ENCODE data around the gene KLF16.
A peak's percentile ranks its signal among the peaks of the same experiment; 100 is the strongest.

The KLF16 gene

GRCh38 chr19:1855040-1855827, 8.1 kb downstream of the KLF16 start:
- peak; percentile 93 for DNase-seq
- H4K20me1 ChIP-seq (ENCODE audit: insufficient read depth, low read length): no peaks in the 10 kb centered on the region

DNA sequence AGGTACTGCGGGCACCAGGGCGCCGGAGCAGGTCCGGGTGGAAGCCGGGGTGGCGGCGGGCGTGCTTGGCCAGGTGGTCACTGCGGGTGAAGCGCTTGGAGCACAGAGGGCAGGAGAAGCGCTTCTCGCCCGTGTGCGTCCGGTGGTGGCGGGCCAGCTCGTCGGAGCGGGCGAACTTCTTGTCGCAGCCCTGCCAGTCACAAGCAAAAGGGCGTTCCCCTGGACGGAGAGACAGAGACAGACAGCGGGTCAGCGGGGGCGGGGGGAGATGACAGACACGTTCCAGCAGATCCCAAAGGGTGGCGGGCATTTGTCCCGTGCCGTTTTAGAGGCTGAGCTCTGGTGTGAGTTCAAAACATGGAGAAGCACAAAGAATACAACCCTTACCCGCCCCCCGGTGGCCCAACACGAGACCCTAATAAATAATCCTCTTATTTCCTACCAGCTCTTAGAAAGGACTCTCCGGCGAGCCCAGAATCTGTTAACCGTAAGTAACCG, 8.8 kb downstream of the KLF16 start:
- peaks cover 79% of the 10 kb centered on the region for H3K79me2 ChIP-seq (ENCODE audit: low read length)
- no peak overlapping the region; the same call in 1 of the 2 replicates for H3K9ac ChIP-seq (ENCODE audit: low read length)
- no peaks in the 10 kb centered on the region for H4K20me1 ChIP-seq (ENCODE audit: insufficient read depth, low read length)
- H3K27me3 ChIP-seq (replicated peaks; ENCODE audit: insufficient read depth, low read length): no peaks in the 10 kb centered on the region
- H3K4me3 ChIP-seq (ENCODE audit: low read length): no peak overlapping the region
- H2AFZ ChIP-seq (ENCODE audit: low read length): no peak overlapping the region
- peaks cover 40% of the 10 kb centered on the region for H3F3A ChIP-seq (ENCODE audit: insufficient read depth, low read length)
- peak overlapping the region; percentile 99; the same call in 1 of the 2 replicates for H3K4me2 ChIP-seq (ENCODE audit: low read depth, low read length)
- peak overlapping the region; percentile 43; the same call in 1 of the 2 replicates for H3K27ac ChIP-seq (ENCODE audit: low read length)
- no peaks in the 10 kb centered on the region for H3K9me2 ChIP-seq (replicated peaks; ENCODE audit: insufficient read depth, low read length)
- H3K9me3 ChIP-seq (replicated peaks; ENCODE audit: insufficient read depth, low read length): no peaks in the 10 kb centered on the region
- H3K4me1 ChIP-seq (ENCODE audit: low read length): peaks cover 33% of the 10 kb centered on the region
- no peak for DNase-seq
- TF ChIP-seq EZH2 (optimal IDR thresholded peaks at IDR 0.05; ENCODE audit: low read depth, low read length) (no peak), EZH2phosphoT487 (IDR thresholded peaks at IDR 0.05; ENCODE audit: low read length) (no peak), CTCF (IDR thresholded peaks at IDR 0.05; ENCODE audit: low read length) (no peak)
- H3K36me3 ChIP-seq (replicated peaks; ENCODE audit: insufficient read depth, low read length): no peaks in the 10 kb centered on the region

More at GRCh38 chr19:1855040-1855827, 8.1 kb downstream of the KLF16 start:
- peak overlapping the region; percentile 80 for H3K9ac ChIP-seq (ENCODE audit: low read length)
- peaks cover 33% of the 10 kb centered on the region for H3K4me1 ChIP-seq (ENCODE audit: low read length)
- H3K79me2 ChIP-seq (ENCODE audit: low read length): peaks cover 81% of the 10 kb centered on the region
- H3K9me2 ChIP-seq (replicated peaks; ENCODE audit: insufficient read depth, low read length): no peaks in the 10 kb centered on the region
- H2AFZ ChIP-seq (ENCODE audit: low read length): no peak overlapping the region
- H3F3A ChIP-seq (ENCODE audit: insufficient read depth, low read length): peaks cover 37% of the 10 kb centered on the region
- no peaks in the 10 kb centered on the region for H3K27me3 ChIP-seq (replicated peaks; ENCODE audit: insufficient read depth, low read length)
- no peak for TF ChIP-seq CTCF (IDR thresholded peaks at IDR 0.05; ENCODE audit: low read length)
- peak overlapping the region; percentile 78; the same call in 1 of the 2 replicates for H3K27ac ChIP-seq (ENCODE audit: low read length)
- peak overlapping the region; percentile 99 for H3K4me2 ChIP-seq (ENCODE audit: low read depth, low read length)
- H3K36me3 ChIP-seq (replicated peaks; ENCODE audit: insufficient read depth, low read length): no peaks in the 10 kb centered on the region
- no peaks in the 10 kb centered on the region for H3K9me3 ChIP-seq (replicated peaks; ENCODE audit: insufficient read depth, low read length)
- H3K4me3 ChIP-seq (ENCODE audit: low read length): peak overlapping the region; percentile 75

GRCh38 chr19:1854039-1854541, 9.3 kb downstream of the KLF16 start:
- no peak for DNase-seq
- Histone ChIP-seq H3K9me3 (replicated peaks; ENCODE audit: insufficient read depth, low read length) (no peaks in the 10 kb centered on the region), H2AFZ (ENCODE audit: low read length) (no peak overlapping the region), H3K9ac (ENCODE audit: low read length) (no peak overlapping the region), H3K36me3 (replicated peaks; ENCODE audit: insufficient read depth, low read length) (no peaks in the 10 kb centered on the region), H3K4me3 (ENCODE audit: low read length) (no peak overlapping the region), H3F3A (ENCODE audit: insufficient read depth, low read length) (peaks cover 40% of the 10 kb centered on the region), H3K27me3 (replicated peaks; ENCODE audit: insufficient read depth, low read length) (no peaks in the 10 kb centered on the region), H3K79me2 (ENCODE audit: low read length) (peaks cover 74% of the 10 kb centered on the region), H3K27ac (ENCODE audit: low read length) (no peak overlapping the region), H3K4me2 (ENCODE audit: low read depth, low read length) (no peak overlapping the region), H3K9me2 (replicated peaks; ENCODE audit: insufficient read depth, low read length) (no peaks in the 10 kb centered on the region), H3K4me1 (ENCODE audit: low read length) (peaks cover 36% of the 10 kb centered on the region), H4K20me1 (ENCODE audit: insufficient read depth, low read length) (no peaks in the 10 kb centered on the region)
- no peak for TF ChIP-seq EZH2 (optimal IDR thresholded peaks at IDR 0.05; ENCODE audit: low read depth, low read length)
- TF ChIP-seq EZH2phosphoT487 (IDR thresholded peaks at IDR 0.05; ENCODE audit: low read length): no peak
- TF ChIP-seq CTCF (IDR thresholded peaks at IDR 0.05; ENCODE audit: low read length): no peak

Data from MM.1S (cell line).